Bladder microvascular endothelial cell (primary cell): ENCODE data around the gene APOB. TPM values are rescaled to one million over a fixed set of nuclear protein-coding genes. Genes with fewer than 3 reads are reported as not detected.

Experiments
- total RNA-seq: library from RNA; depleted of rRNA; stranded (reverse); fragments of >200 nt; gene quantifications from 2 replicates; pipeline ENCODE4 v1.2.3, GENCODE V29; 2014

Gene APOB
- under 0.01 and 0.57 TPM in 2 replicates for total RNA-seq

GRCh38 chr2:21043744-21044532 is at the start of gene APOB:
Gene APOB (minus strand): TSS chr2:21044073. CDS start chr2:21043945, 128 bp downstream.

Other genes with a start within 250 kb of the APOB start
- 11.7 and 45.4 TPM in 2 replicates for gene LDAH, start 221.0 kb downstream of the APOB start, total RNA-seq
- not detected in 2 replicates for gene TDRD15, start 79.9 kb upstream of the APOB start, total RNA-seq